Mononuclear cell (primary cell): ENCODE measurements around the gene CSMD2. TPM values are rescaled to one million over a fixed set of nuclear protein-coding genes. Genes with fewer than 3 reads are reported as not detected.

Experiments
- H3K27me3 ChIP-seq: 2 replicates; pipeline ENCODE4 v1.6.0; 2011; ENCODE audit warnings: low read length, control low read depth; ENCODE audit not compliant: insufficient read depth
- H3K4me1 ChIP-seq: 2 replicates; pipeline ENCODE4 v1.5.1; 2011; ENCODE audit warnings: mild to moderate bottlenecking, low read length, control low read depth; ENCODE audit not compliant: insufficient read depth
- H3K4me3 ChIP-seq: 2 replicates; pipeline ENCODE4 v1.5.1; 2011; ENCODE audit warnings: mild to moderate bottlenecking, low read length, moderate library complexity
- H3K9me3 ChIP-seq: 2 replicates; pipeline ENCODE4 v1.5.1; 2011; ENCODE audit warnings: low read depth, mild to moderate bottlenecking, control low read depth, low read length
- total RNA-seq: library from RNA; depleted of rRNA; stranded (reverse); fragments of >200 nt; gene quantifications from one replicate; pipeline ENCODE4 v1.2.3, GENCODE V29; 2012

CSMD2 gene
- total RNA-seq, 1 donor = not detected

GRCh38 chr1:33895396-33895795 is 269.6 kb downstream of the CSMD2 start:
- H3K9me3 ChIP-seq = no peaks in the 10 kb centered on the region
- H3K27me3 ChIP-seq = no peaks in the 10 kb centered on the region
- H3K4me1 ChIP-seq = no peaks in the 10 kb centered on the region
- no peak overlapping the region for H3K4me3 ChIP-seq

- no peaks in the 10 kb centered on the region for H3K9me3 ChIP-seq
Measured at GRCh38 chr1:33893147-33893830, 271.7 kb downstream of the CSMD2 start.

GRCh38 chr1:33886496-33886895 is 278.5 kb downstream of the CSMD2 start:
- no peaks in the 10 kb centered on the region for H3K4me1 ChIP-seq
- H3K9me3 ChIP-seq = no peaks in the 10 kb centered on the region
- H3K27me3 ChIP-seq = no peaks in the 10 kb centered on the region
- no peak overlapping the region for H3K4me3 ChIP-seq

More at GRCh38 chr1:33893147-33893830, 271.7 kb downstream of the CSMD2 start:
- Histone ChIP-seq H3K4me1 (no peaks in the 10 kb centered on the region), H3K4me3 (no peak overlapping the region), H3K27me3 (no peaks in the 10 kb centered on the region)

- no peak overlapping the region for H3K4me3 ChIP-seq
- no peaks in the 10 kb centered on the region for H3K4me1 ChIP-seq
- H3K27me3 ChIP-seq = no peaks in the 10 kb centered on the region
- H3K9me3 ChIP-seq = no peaks in the 10 kb centered on the region
Measured at GRCh38 chr1:33880305-33880704, 284.7 kb downstream of the CSMD2 start.

GRCh38 chr1:33878392-33878791 is 286.6 kb downstream of the CSMD2 start:
- no peaks in the 10 kb centered on the region for H3K4me1 ChIP-seq
- H3K27me3 ChIP-seq = no peaks in the 10 kb centered on the region
- no peaks in the 10 kb centered on the region for H3K9me3 ChIP-seq
- no peak overlapping the region for H3K4me3 ChIP-seq

GRCh38 chr1:33876970-33877650 is 287.9 kb downstream of the CSMD2 start:
- H3K27me3 ChIP-seq = no peaks in the 10 kb centered on the region
- H3K4me1 ChIP-seq = no peaks in the 10 kb centered on the region
- no peak overlapping the region for H3K4me3 ChIP-seq
- H3K9me3 ChIP-seq = no peaks in the 10 kb centered on the region

GRCh38 chr1:33875862-33876261 is 289.2 kb downstream of the CSMD2 start:
- no peaks in the 10 kb centered on the region for H3K9me3 ChIP-seq
- no peaks in the 10 kb centered on the region for H3K4me1 ChIP-seq
- H3K4me3 ChIP-seq = no peak overlapping the region
- H3K27me3 ChIP-seq = no peaks in the 10 kb centered on the region

GRCh38 chr1:33874636-33875035 is 290.4 kb downstream of the CSMD2 start:
- Histone ChIP-seq H3K4me1 (no peaks in the 10 kb centered on the region), H3K27me3 (no peaks in the 10 kb centered on the region), H3K9me3 (no peaks in the 10 kb centered on the region), H3K4me3 (no peak overlapping the region)

- H3K9me3 ChIP-seq = no peaks in the 10 kb centered on the region
- no peaks in the 10 kb centered on the region for H3K27me3 ChIP-seq
- no peak overlapping the region for H3K4me3 ChIP-seq
- no peaks in the 10 kb centered on the region for H3K4me1 ChIP-seq
Measured at GRCh38 chr1:33872683-33873082, 292.3 kb downstream of the CSMD2 start.

GRCh38 chr1:33872275-33872674 is 292.8 kb downstream of the CSMD2 start:
- no peaks in the 10 kb centered on the region for H3K9me3 ChIP-seq
- no peaks in the 10 kb centered on the region for H3K27me3 ChIP-seq
- no peaks in the 10 kb centered on the region for H3K4me1 ChIP-seq
- no peak overlapping the region for H3K4me3 ChIP-seq

- Histone ChIP-seq H3K27me3 (no peaks in the 10 kb centered on the region), H3K4me3 (no peak overlapping the region), H3K9me3 (no peaks in the 10 kb centered on the region), H3K4me1 (no peaks in the 10 kb centered on the region)
Measured at GRCh38 chr1:33867684-33868083, 297.3 kb downstream of the CSMD2 start.

GRCh38 chr1:33866281-33866680 is 298.7 kb downstream of the CSMD2 start:
- no peak overlapping the region for H3K4me3 ChIP-seq
- H3K9me3 ChIP-seq = no peaks in the 10 kb centered on the region
- no peaks in the 10 kb centered on the region for H3K4me1 ChIP-seq

GRCh38 chr1:33864460-33865389 is 300.3 kb downstream of the CSMD2 start:
- H3K27me3 ChIP-seq = no peaks in the 10 kb centered on the region
- H3K9me3 ChIP-seq = no peaks in the 10 kb centered on the region
- no peak overlapping the region for H3K4me3 ChIP-seq
- H3K4me1 ChIP-seq = no peaks in the 10 kb centered on the region

More at GRCh38 chr1:33866281-33866680, 298.7 kb downstream of the CSMD2 start:
- no peaks in the 10 kb centered on the region for H3K27me3 ChIP-seq

- Histone ChIP-seq H3K4me1 (no peaks in the 10 kb centered on the region), H3K27me3 (no peaks in the 10 kb centered on the region), H3K9me3 (no peaks in the 10 kb centered on the region), H3K4me3 (no peak within 1 kb of the TSS)
Measured at GRCh38 chr1:33863779-33864178, 301.3 kb downstream of the CSMD2 start, which contains the start of gene HMGB4. Gene HMGB4 (plus strand): TSS chr1:33864079. CDS start chr1:33864192, 113 bp downstream.

GRCh38 chr1:33860671-33861070 is 304.4 kb downstream of the CSMD2 start:
- Histone ChIP-seq H3K4me3 (no peak overlapping the region), H3K27me3 (no peaks in the 10 kb centered on the region), H3K9me3 (no peaks in the 10 kb centered on the region), H3K4me1 (no peaks in the 10 kb centered on the region)
